HG03045 (cell line): Measurements from ENCODE around the gene GAMT.
"Not testable (repeated sequence)": the region's sequence is repeated elsewhere in the genome, so short reads cannot be mapped to it uniquely, and the experiment has no call there.

Source experiments
- ATAC-seq: cut with Tn5 transposase; IDR thresholded peaks from one replicate; pipeline ENCODE4 v1.9.1; 2021; ENCODE audit warnings: mild to moderate bottlenecking, moderate library complexity; ENCODE audit not compliant: unreplicated experiment

Gene GAMT

DNA sequence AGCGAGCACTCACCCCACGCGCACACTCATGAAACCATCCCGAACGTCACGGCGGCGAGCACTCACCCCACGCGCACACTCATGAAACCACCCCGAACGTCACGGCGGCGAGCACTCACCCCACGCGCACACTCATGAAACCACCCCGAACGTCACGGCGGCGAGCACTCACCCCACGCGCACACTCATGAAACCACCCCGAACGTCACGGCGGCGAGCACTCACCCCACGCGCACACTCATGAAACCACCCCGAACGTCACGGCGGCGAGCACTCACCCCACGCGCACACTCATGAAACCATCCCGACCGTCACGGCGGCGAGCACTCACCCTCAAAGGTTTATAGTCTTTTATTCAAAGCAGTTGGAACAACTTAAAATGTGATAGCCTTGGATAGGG lies 18.7 kb upstream of the GAMT start:
- ATAC-seq, result not testable (repeated sequence)

DNA sequence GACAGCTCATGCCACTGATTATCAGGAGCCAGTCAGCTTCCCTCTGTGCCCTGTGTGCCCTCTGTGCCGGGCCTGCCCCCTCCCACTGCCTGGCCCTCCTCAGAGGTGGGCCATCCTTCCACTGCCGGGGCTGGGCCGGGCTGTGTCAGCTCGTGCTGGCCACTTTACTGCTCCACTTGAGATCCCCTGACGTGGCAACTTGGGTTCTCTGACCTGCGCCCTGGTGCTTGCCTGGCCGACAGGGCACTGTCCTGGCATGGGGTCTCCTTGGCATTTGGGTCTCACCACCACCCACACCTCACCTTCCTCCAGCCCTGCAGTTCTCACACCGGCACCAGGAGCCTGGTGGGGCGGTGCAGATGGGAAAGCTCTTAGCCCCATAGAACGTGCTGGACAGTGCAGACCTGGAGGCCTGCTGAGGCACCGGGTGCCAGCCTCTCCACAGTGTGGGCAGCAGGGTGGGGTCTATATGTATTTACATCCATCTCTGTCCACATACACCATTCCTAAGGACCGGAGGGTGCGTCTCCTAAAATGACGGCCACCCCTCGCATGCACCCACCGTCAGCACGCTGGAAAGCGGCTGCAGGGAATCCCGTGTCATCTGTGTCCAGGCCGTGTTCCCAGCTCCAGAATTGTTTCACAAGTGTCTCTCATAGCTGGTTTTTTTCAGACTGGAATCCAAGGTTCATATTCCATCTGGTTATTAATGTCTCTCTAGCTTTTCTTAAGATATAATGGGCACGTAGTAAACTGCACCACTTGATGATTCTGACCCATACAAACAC lies 17.8 kb upstream of the GAMT start:
- ATAC-seq, result no peak

- no peak for ATAC-seq
Measured at GRCh38 chr19:1418496-1418775, 17.1 kb upstream of the GAMT start.

GRCh38 chr19:1417681-1418495 lies 16.5 kb upstream of the GAMT start:
- ATAC-seq, result no peak

DNA sequence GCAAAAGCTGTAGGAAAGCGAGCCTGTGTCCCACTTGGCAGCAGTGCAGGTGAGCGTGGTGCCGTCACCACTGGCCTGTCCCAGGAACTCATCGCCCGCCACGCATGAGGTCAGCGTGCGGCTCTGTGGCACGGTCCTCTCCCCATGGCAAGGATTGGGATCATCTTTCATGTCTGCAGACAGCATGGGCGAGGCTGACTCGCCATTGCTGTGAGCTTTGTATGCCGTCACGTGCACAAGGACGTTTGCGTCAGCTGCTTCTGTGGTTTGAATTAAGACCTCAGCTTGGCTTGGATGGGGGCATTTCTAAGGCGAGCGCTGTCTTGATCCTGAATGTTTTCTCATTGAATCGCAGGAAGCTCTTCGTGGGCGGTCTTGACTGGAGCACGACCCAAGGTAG lies 15.8 kb upstream of the GAMT start:
- no peak for ATAC-seq

DNA sequence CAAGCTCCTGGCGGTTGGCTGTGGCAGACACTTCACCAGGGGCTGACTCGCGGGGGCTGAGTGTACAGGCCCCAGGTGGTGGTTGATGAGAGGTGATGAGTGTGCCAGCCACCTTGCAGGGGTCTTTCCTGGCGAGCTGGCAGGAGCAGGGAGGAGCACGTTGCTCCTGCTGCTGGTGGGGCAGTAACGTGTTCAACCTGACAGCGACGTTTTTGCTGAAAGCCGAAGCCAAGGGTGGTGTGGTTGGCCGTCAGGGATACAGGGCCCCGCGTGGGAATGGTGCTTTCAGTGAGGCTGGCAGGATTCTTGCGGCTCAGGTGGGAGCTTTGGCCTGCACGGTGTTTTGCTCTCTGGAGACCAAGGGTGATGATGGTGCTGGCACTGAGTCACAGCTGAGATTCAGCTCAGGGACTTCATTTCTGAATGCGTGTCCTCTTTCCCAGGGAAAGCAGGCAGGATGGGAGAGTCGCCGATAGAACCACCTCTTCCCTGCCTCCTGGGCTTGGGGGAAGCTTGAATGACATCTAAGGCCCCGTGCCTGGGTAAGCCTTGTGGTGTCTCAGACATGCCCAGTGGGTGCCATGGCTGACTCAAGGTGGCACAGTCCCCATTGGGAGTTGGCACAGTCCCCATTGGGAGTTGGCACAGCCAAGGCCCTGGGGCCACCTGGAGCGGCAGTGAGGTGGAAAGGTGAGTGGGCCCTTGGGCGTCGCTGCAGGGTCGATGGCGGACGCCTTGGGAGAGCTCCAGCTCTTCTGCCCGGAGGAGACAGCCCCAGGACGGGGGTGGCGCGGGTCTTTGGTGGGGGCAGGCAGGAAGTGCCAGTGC lies 14.9 kb upstream of the GAMT start:
- ATAC-seq, result no peak

DNA sequence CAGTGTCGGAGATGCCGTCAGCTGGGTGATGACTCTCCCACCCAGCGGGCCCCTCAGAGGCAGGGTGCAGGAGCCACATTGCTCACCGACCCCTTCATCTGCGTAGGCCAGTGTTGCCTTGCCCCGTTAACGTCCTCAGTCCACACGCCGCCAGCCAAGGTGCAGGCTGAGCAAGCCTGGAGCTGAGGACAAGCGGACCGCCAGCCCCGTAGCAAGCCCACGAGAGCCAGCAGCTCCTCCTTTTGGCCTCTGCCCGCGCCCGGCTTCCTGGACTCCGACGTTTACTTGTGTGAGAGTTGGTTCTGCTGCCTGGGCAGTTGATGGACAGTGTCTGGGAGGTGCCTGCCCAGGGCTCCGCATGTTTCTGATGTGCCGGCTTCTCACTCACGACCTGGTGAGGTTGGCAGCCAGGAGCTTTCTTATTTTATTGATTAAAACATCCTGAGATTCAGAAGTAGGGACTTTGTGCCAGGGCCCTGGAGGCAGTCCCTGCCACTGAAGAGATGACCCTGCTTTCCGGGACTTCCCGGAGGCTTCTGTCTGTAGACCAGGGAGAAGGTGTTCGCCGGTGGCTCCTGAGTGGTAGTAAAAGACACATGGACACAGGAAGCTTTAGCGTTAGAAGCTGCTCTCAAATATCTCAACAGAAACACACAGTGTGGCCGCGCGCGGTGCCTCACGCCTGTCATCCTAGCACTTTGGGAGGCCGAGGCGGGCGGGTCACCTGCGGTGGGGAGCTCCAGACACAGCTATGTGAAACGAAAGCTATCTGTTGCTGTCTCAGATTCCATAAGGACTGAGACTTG lies 11.9 kb upstream of the GAMT start:
- no peak for ATAC-seq

- ATAC-seq, result no peak
Measured at GRCh38 chr19:1412323-1412923, 11.1 kb upstream of the GAMT start.

DNA sequence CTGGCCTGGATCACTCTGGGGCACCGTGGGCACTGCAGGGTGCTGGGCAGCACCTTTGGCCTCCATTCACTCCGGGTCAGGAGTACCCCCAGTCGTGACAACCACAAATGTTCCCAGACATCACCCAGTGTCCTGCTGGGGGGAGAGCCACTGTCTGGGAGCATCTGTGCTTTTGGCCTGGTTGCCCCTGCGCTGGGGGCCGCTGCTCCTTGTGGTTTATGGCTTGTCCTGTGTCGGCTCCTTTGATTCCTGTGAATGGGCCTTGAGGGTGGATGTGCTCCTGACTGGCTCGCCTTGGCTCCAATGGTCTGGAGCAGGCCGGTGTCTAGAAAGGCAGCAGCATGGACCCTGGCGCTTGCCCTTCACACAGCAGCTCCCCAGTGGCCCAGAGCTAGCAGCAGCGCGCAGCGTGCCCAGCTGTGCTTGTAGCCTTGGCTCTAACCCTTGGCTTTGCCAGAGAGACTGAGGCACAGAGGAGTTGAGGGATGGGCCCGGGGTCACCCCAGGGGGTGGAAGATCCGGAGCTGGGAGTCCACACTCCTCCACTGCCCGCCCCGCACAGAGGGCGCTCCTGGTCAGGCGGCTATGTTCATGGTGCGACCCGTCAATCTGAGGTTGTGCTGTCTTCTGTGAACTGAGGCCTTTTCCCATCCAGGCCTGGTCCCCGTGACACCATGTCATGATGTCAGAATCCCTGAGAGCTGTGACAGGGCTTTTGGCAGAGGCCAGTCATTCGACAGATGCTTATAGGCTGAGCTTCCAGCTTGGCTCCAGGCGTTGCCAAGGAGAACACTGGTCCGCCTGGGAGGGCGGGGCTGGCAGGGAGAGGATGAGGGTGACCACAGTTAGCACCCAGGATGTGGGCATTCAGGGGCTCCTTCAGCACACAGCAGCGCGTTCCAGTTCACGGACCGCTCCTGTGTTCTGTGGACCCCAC lies 10.2 kb upstream of the GAMT start:
- no peak for ATAC-seq

DNA sequence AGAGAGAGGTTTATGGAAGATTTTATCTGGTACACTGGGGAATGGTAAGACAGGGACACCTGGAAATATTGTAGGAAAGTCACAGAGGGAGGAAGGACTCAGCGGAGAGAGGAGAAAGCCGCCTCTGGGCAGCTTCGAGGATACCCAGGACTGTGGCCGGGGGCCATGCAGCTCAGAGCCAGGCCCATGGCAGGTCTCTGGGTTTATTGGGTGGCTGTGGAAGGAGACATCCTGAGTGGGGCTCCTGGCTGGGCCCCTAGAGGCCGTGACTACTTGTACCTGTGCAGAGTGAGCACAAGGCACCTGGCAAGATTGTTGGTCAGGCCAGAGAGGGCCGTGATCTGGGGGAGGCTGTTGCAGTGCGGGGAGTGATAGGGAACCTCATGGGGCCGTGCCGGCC lies 9.4 kb upstream of the GAMT start:
- ATAC-seq, result no peak

- ATAC-seq, result no peak
Measured at GRCh38 chr19:1410136-1410786, 8.9 kb upstream of the GAMT start.

DNA sequence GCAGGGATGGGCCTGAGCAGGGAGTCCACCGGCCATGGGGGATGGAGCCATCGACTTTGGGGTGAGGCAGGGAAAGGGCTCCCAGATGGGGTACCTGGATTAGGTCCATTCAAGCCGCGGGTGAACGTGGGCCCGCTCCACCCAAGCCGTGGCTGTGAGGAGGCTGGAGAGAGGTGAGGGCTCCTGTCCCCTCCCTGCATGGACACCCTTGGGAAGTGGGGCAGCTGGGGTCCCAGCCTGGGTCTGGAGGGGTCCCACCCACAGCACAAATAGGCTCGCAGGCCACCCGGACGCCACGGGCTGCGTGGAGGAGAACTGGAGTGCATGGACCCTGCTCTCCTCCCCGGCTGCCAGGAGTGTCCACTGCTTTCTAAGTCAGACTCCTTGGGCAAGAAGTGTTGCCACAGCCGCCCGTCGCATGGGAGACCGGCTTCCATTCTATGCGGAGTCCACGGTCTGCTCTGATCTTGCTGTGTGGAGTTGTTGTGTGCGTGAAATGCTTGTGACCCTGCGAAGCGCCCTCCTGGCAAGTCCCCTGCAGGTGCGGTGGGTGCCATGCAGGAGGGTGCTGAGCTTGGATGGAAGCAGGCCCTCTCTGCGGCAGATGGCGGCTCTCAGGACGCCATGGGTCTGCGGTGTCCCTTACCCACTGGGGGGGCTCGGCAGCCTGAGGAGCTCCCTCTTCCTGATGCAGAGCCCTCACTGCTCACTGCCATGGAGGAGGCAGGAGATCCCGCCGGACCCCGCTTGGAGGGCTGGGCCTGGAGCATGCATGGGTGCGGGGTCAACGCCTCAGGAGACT lies 8.1 kb upstream of the GAMT start:
- ATAC-seq, result no peak

DNA sequence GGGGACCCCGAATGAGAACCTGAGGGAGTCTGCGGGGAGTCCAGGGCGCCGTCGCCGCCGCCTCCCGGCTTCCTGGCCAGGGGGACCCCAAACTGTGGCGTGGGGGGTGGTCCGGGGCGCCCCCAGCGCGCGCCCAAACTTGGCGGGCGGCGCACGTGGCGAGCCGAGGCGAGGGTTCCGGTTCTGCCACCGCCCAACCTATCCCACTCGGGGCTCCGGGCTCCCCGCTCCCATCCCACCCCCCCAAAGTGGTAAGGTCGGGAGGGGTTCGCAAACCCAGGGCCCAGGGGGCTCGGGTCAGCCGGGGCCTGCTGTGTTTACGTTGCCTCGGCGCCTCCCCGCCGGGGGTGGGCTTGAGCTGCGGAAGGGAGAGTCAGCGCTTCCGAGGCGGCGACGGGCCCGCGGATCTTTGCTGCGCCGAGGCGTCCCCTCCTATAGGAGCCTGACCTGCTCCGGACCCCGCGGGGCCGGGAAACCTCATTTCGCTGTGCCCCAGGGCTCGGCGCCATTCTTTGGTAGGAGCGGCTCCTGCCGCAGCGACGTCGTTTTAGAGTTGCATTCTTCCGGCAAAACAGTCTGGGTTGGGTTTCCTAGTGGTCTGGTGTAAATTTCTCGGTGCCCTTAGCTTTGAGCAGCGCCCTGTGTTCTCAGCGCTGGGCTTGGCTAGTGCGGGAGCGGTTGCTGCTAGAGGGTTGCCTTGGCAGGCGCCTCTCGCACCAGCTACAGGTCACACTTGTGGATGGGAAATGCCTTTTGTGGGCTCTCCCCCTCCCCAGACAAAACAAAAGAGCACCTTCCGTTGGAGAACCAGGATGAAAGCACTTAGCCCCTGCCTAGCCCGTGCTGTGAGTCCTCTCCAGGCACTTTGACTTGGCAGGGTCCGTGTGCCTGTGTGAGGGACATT lies 7.2 kb upstream of the GAMT start:
- ATAC-seq, result peak; percentile 3

DNA sequence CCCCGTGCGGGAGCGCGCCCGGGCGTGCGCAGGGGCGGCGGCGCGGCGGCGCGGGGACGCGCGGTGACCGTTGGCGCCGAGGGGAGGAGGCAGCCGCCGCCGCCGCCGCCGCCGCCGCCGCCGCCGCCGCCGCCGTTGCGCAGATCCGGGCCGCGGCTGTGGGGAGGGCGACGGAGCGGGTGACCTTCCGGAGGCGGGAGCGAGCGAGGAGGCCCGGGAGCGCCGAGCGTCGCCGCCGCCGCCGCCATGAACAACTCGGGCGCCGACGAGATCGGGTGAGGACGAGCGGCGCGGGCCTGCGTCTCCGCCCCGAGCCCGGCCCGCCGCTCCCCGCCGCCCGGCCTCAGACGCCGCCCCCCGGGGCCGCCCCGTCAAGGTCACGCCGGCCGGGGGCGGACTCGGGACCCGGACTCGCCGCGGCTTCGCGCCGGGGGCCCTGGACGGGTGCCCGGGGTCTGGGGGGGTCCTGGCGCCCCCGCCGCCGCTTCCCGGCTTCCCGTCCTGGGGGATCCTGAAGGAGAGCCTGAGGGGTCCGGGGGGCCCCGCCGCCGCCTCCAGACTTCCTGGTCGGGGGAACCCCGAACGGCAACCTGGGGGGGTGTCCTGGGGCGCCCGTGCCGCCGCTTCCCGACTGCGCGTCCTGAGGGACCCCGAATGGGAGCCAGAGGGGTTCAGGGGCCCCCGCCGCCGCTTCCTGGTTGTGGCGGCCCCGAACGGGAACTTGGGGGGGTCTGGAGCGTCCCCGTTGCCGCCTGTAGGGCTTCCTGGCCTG lies 6.4 kb upstream of the GAMT start, which contains the start of gene DAZAP1:
Gene DAZAP1, plus strand, starts transcription at position 59 of the 772 bp plus-strand sequence. Its CDS starts 188 bp downstream, at position 247.
- peak; percentile 30 for ATAC-seq

DNA sequence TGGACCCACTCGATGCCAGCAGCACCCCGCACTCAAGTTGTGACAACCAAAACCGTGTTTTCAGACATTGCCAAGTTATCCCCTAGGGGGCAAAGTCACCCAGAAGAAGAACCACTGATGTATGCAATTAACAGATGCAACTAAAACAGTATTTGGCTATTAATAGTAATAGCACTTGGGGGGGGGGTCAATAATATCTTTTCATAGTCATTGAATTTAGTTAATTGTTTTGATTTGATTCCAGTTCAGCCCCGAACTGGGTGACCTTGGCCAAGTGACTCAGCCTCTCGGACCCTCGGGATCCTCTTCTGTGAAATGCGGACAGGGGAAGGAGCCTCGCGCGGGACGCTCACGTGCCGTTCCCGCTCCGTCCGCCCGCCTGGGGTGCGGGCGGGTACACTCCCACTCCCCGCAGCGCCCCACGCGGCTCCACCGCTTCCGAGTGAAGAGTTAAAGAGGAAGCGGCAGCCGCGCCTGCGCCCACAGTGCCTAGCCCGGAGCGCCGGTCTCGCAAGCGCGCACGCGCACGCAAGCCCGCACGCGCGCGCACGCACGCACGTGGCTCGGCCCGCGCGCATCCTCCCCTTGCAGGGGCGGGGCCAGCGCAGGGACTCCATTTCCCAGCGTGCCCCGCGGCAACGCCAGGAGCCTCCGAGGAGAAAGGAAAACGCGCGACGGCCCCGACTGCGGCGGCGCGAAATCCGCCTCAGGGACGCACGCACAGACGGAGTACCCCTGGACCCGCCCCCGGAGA lies 5.6 kb upstream of the GAMT start:
- peak; percentile 73 for ATAC-seq
